ENCODE data around the gene FANCL. TPM values are rescaled to one million over a fixed set of nuclear protein-coding genes. Genes with fewer than 3 reads are reported as not detected.

Gene FANCL
- total RNA-seq, 1 experiment from 2014 or later = 34.5 TPM

GRCh38 chr2:58110765-58111164 is 130.4 kb downstream of the FANCL start:
- ChIA-PET CTCF (no interaction called here), RAD21 (ENCODE audit: low non-redundant PET in 1 of 2, low total read pairs in 2 of 2, uncharacterized antibody in 2 of 2, unreplicated experiment in 2 of 2) (no interaction called here), POLR2A (no interaction called here)
- Histone ChIP-seq H3K27ac (ENCODE audit: low read depth, low read length) (0 out of 2 replicates have a peak overlapping the region, but pooled peaks have one; percentile 1), H4K20me1 (ENCODE audit: insufficient read depth) (no peaks in the 10 kb centered on the region), H3K27me3 (ENCODE audit: insufficient read depth, low read length) (no peaks in the 10 kb centered on the region), H3K4me2 (ENCODE audit: low read length) (peak overlapping the region; percentile 32; the same call in 1 of the 2 replicates), H3K9me2 (ENCODE audit: insufficient read depth) (no peaks in the 10 kb centered on the region), H3K4me3 (replicated peaks in 1 of 2; ENCODE audit: low read depth in 1 of 2, low read length in 2 of 2) (no peak overlapping the region), H3K4me1 (ENCODE audit: control insufficient read depth in 1 of 2, insufficient read depth in 2 of 2, low read length in 2 of 2) (peaks cover 25 to 87% of the 10 kb centered on the region in 2 experiments), H3K9me3 (ENCODE audit: control insufficient read depth in 1 of 2, insufficient read depth in 1 of 2, low read depth in 1 of 2, low read length in 2 of 2) (no peaks in the 10 kb centered on the region), H3K36me3 (ENCODE audit: control insufficient read depth in 1 of 2, insufficient read depth in 2 of 2, low read length in 2 of 2) (peaks cover 0 to 5% of the 10 kb centered on the region in 2 experiments; a peak in 1 of 4 replicates), H2AFZ (ENCODE audit: low read depth, low read length, poor library complexity, severe bottlenecking) (no peak overlapping the region), H3K9ac (ENCODE audit: low read length) (peak overlapping the region; percentile 16; the same call in 1 of the 2 replicates), H3K79me2 (ENCODE audit: insufficient read depth, low read length) (peaks cover 67% of the 10 kb centered on the region)
- DNase-seq (ENCODE audit: low read depth, low spot score) (peak; percentile 48), ATAC-seq (peak; percentile 63)
- intact Hi-C loops (cut with micrococcal nuclease) = no loop called here
- TF ChIP-seq, protein P1, sequence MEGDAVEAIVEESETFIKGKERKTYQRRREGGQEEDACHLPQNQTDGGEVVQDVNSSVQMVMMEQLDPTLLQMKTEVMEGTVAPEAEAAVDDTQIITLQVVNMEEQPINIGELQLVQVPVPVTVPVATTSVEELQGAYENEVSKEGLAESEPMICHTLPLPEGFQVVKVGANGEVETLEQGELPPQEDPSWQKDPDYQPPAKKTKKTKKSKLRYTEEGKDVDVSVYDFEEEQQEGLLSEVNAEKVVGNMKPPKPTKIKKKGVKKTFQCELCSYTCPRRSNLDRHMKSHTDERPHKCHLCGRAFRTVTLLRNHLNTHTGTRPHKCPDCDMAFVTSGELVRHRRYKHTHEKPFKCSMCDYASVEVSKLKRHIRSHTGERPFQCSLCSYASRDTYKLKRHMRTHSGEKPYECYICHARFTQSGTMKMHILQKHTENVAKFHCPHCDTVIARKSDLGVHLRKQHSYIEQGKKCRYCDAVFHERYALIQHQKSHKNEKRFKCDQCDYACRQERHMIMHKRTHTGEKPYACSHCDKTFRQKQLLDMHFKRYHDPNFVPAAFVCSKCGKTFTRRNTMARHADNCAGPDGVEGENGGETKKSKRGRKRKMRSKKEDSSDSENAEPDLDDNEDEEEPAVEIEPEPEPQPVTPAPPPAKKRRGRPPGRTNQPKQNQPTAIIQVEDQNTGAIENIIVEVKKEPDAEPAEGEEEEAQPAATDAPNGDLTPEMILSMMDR (IDR thresholded peaks at IDR 0.05 in 2 of 3, conservative IDR thresholded peaks at IDR 0.05 in 1 of 3; ENCODE audit: borderline replicate concordance in 1 of 3, insufficient read depth in 1 of 3, low read depth in 2 of 3, low read length in 2 of 3) = peak in 2 of 3 experiments; percentile 63 to 68; a peak in 4 of 6 replicates
- TF ChIP-seq SRF (IDR thresholded peaks at IDR 0.05; ENCODE audit: low read depth) (no peak), POLR2A (IDR thresholded peaks at IDR 0.05; ENCODE audit: borderline replicate concordance, extremely low read depth, insufficient read depth, insufficient read length) (no peak), EZH2 (IDR thresholded peaks at IDR 0.05) (no peak), TCF7L2 (IDR thresholded peaks at IDR 0.05; ENCODE audit: borderline replicate concordance, extremely low read depth, insufficient read depth, insufficient read length) (no peak)
- BruUV-seq (replicated peaks) = no TSS peak

DNA sequence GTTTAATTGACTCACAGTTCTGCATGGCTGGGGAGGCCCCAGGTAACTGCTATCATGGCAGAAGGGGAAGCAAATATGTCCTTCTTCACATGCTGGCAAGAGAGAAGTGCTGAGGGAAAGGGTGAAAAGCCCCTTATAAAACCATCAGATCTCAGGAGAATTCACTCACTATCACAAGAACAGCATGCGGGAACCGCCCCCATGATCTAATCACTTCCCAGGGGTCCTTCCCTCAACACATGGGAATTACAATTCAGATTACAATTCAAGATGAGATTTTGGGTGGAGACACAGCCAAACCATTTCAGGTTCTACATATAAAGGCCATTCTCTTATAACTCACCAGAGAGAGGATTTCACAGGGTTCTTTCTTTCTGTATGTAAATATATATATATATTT is 131.6 kb downstream of the FANCL start:
- Histone ChIP-seq H3K4me3 (replicated peaks in 1 of 2; ENCODE audit: low read depth in 1 of 2, low read length in 2 of 2) (no peak overlapping the region), H3K36me3 (ENCODE audit: control insufficient read depth in 1 of 2, insufficient read depth in 2 of 2, low read length in 2 of 2) (peaks cover 0 to 9% of the 10 kb centered on the region in 2 experiments; a peak in 1 of 4 replicates), H3K9me3 (ENCODE audit: control insufficient read depth in 1 of 2, insufficient read depth in 1 of 2, low read depth in 1 of 2, low read length in 2 of 2) (no peaks in the 10 kb centered on the region), H3K27me3 (ENCODE audit: insufficient read depth, low read length) (no peaks in the 10 kb centered on the region), H3K9me2 (ENCODE audit: insufficient read depth) (no peaks in the 10 kb centered on the region; the same call in 1 of the 2 replicates), H2AFZ (ENCODE audit: low read depth, low read length, poor library complexity, severe bottlenecking) (no peak overlapping the region), H4K20me1 (ENCODE audit: insufficient read depth) (no peaks in the 10 kb centered on the region), H3K9ac (ENCODE audit: low read length) (peak overlapping the region; percentile 62; the same call in 1 of the 2 replicates), H3K4me1 (ENCODE audit: control insufficient read depth in 1 of 2, insufficient read depth in 2 of 2, low read length in 2 of 2) (peaks cover 25 to 82% of the 10 kb centered on the region in 2 experiments), H3K4me2 (ENCODE audit: low read length) (peak overlapping the region; percentile 75; the same call in 1 of the 2 replicates), H3K27ac (ENCODE audit: low read depth, low read length) (no peak overlapping the region), H3K79me2 (ENCODE audit: insufficient read depth, low read length) (peaks cover 71% of the 10 kb centered on the region)
- no TSS peak for BruUV-seq (replicated peaks)
- ATAC-seq (no peak), DNase-seq (ENCODE audit: low read depth, low spot score) (no peak)
- intact Hi-C loops (cut with micrococcal nuclease) = loop anchor here (2.0 kb wide), 1 partner anchor 63 kb away; the partner anchor contains the start of gene VRK2
- ChIA-PET CTCF (no interaction called here), POLR2A (interaction anchor here (0.7 kb wide), 1 partner anchor 201 kb away, joined by 3 read pairs; no protein-coding TSS in a partner anchor), RAD21 (ENCODE audit: low non-redundant PET in 1 of 2, low total read pairs in 2 of 2, uncharacterized antibody in 2 of 2, unreplicated experiment in 2 of 2) (no interaction called here)
- TF ChIP-seq POLR2A (IDR thresholded peaks at IDR 0.05; ENCODE audit: borderline replicate concordance, extremely low read depth, insufficient read depth, insufficient read length) (no peak), CBX3 (IDR thresholded peaks at IDR 0.05; ENCODE audit: low read depth) (no peak)
- TF ChIP-seq, protein P2, sequence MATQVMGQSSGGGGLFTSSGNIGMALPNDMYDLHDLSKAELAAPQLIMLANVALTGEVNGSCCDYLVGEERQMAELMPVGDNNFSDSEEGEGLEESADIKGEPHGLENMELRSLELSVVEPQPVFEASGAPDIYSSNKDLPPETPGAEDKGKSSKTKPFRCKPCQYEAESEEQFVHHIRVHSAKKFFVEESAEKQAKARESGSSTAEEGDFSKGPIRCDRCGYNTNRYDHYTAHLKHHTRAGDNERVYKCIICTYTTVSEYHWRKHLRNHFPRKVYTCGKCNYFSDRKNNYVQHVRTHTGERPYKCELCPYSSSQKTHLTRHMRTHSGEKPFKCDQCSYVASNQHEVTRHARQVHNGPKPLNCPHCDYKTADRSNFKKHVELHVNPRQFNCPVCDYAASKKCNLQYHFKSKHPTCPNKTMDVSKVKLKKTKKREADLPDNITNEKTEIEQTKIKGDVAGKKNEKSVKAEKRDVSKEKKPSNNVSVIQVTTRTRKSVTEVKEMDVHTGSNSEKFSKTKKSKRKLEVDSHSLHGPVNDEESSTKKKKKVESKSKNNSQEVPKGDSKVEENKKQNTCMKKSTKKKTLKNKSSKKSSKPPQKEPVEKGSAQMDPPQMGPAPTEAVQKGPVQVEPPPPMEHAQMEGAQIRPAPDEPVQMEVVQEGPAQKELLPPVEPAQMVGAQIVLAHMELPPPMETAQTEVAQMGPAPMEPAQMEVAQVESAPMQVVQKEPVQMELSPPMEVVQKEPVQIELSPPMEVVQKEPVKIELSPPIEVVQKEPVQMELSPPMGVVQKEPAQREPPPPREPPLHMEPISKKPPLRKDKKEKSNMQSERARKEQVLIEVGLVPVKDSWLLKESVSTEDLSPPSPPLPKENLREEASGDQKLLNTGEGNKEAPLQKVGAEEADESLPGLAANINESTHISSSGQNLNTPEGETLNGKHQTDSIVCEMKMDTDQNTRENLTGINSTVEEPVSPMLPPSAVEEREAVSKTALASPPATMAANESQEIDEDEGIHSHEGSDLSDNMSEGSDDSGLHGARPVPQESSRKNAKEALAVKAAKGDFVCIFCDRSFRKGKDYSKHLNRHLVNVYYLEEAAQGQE (IDR thresholded peaks at IDR 0.05; ENCODE audit: low read depth) = no peak
